ENCODE data around the gene NOTCH1.

Gene NOTCH1

GRCh38 chr9:136499071-136499934 is 46.5 kb downstream of the NOTCH1 start:
- H3K27ac ChIP-seq, result no peak overlapping the region
- TF ChIP-seq CTCF (conservative IDR thresholded peaks at IDR 0.05), result no peak

- H3K27ac ChIP-seq, result no peak overlapping the region
- no peak for TF ChIP-seq ZFX (IDR thresholded peaks at IDR 0.05)
- no peak for TF ChIP-seq CTCF (conservative IDR thresholded peaks at IDR 0.05)
Measured at GRCh38 chr9:136497916-136498695, 47.7 kb downstream of the NOTCH1 start.

DNA sequence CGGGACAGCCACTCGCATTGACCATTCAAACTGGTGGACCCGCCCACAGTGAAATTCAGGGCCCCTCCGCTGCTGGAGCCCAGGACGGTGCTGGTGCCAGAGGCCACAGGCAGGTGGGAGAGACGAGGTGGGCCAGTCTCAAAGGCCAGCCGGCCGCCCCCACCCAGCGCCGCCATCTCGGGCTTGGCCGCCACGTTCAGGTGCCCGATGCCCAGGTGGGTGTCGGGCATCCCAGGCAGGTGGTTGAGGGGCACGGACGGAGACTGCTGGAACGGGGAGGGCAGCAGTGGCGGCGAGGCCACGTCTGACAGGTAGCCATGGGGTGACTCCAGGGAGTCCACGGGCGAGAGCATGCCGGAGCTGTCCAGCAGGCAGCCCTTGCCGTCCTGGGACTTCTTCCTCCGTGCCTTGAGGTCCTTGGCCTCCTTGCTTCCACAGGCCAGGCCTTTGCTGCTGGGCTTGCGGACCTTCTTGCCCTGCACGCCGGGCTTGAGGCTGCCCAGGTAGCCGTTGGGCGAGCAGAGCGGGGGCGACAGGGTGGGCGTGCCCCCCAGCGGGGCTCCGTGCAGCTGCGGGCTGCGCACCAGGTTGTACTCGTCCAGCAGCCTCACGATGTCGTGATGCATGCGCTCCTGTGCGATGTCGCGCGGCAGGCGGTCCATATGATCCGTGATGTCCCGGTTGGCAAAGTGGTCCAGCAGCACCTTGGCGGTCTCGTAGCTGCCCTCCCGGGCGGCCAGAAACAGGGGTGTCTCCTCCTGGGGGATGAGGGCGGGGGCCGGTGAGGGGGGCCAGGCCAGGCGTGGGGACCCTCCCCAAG is 48.8 kb downstream of the NOTCH1 start:
- H3K27ac ChIP-seq, result no peak overlapping the region
- no peak for TF ChIP-seq ZFX (IDR thresholded peaks at IDR 0.05)
- TF ChIP-seq CTCF (conservative IDR thresholded peaks at IDR 0.05), result no peak

DNA sequence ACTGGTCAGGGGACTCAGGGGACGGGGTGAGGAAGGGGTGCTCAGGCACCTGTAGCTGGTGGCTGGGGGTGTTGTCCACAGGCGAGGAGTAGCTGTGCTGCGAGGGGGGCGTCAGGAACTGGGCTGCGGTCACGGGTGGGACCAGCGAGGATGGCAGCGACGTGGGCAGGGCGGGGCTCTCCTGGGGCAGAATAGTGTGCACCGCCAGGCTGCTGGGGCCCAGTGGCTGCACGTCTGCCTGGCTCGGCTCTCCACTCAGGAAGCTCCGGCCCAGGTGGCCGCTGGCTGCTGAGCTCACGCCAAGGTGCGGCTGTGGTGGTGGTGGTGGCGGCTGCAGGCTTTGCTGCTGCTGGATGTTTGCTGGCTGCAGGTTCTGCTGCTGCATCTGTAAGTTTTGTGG is 49.7 kb downstream of the NOTCH1 start:
- TF ChIP-seq ZFX (IDR thresholded peaks at IDR 0.05), result no peak
- TF ChIP-seq CTCF (conservative IDR thresholded peaks at IDR 0.05), result no peak
- H3K27ac ChIP-seq, result no peak overlapping the region

DNA sequence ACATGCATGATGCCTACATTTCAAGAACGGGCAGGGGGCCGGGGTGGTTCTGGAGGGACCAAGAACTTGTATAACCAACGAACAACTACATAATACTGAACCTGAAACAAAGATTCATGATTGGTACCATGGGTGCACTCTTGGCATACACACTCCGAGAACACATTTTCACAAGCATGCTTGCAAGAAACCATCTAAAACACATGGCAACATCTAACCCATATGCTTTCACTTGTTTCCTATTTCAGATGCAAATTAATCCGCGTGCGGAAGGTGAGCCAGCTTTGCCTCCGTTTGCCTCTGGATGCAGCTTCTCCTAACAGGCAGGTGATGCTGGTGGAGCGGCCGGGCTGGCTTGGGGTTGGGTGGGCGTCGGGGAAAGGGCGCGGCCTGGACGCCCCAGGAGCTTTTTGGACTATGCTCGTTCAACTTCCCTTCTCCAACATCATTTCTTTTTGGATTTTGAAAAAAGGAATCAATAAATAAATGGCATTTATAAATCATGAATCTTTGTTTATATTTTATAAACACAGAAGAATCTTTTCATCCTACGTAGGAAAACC is 50.5 kb downstream of the NOTCH1 start:
- H3K27ac ChIP-seq, result no peak overlapping the region
- TF ChIP-seq CTCF (conservative IDR thresholded peaks at IDR 0.05) (no peak), ZFX (IDR thresholded peaks at IDR 0.05) (no peak)

DNA sequence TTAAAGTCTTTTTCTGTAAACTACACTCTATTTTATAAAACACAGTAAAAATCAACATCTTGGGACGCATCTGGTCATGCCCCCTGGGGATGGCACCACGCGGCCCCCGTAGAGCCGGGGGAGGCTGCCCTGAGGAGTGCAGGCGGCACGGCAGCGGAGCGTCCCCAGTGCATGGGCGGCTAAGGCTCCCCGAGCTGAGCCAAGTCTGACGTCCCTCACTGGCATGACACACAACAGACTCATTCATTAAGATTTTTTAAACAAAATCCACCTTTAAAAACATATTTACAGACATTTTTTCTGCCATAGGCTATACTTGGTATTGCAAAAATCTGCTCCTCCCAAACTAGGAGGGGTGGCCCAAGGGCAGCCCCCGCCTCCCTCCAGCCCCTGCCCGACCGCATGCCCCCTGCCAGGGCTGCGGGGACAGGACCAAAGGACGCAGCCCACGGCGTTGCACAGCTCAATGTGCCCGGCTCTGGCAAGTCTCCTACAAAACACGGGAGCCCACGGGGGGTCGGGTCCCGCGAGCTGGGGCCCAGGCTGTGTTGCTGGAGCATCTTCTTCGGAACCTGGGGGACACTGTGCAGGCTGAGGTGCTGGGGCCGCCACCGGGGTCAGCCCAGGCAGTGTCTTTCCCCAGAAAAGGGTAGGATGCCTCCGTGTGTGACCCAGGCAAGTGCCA is 51.2 kb downstream of the NOTCH1 start:
- H3K27ac ChIP-seq, result no peak overlapping the region
- TF ChIP-seq CTCF (conservative IDR thresholded peaks at IDR 0.05), result no peak
- no peak for TF ChIP-seq ZFX (IDR thresholded peaks at IDR 0.05)

Measured in C4-2B (cell line).